Stimulated activated CD8-positive, alpha-beta memory T cell treated with anti-CD3 and anti-CD28 coated beads, Interleukin-7, amount 100 ng/mL, for 4 hours (primary cell): ENCODE measurements around the gene ABHD1.
"Not testable (repeated sequence)": the region's sequence is repeated elsewhere in the genome, so short reads cannot be mapped to it uniquely, and the experiment has no call there.

Source experiments
- DNase-seq, 2 donors: peaks; one replicate each; pipeline ENCODE4 v3.0.0-alpha.2; 2020; ENCODE audit warnings: low read depth in 2 of 2

The ABHD1 gene

DNA sequence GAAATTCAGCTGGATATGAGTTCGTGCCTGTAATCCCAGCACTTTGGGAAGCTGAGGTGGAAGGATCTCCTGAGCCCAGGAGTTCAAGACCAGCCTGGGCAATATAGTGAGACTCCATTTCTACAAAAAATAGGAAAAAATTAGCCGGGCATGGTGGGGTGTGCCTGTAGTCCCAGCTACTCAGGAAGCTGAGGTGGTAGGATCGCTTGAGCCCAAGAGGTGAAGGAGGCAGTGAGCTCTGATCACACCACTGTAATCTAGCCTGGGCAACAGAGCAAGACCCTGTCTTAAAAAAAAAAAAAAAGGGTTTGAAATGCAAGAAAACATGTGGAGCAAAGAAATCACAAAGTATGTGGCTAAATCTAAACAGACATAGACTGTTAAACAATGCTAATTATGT lies 14.5 kb upstream of the ABHD1 start:
- no peak for DNase-seq

DNA sequence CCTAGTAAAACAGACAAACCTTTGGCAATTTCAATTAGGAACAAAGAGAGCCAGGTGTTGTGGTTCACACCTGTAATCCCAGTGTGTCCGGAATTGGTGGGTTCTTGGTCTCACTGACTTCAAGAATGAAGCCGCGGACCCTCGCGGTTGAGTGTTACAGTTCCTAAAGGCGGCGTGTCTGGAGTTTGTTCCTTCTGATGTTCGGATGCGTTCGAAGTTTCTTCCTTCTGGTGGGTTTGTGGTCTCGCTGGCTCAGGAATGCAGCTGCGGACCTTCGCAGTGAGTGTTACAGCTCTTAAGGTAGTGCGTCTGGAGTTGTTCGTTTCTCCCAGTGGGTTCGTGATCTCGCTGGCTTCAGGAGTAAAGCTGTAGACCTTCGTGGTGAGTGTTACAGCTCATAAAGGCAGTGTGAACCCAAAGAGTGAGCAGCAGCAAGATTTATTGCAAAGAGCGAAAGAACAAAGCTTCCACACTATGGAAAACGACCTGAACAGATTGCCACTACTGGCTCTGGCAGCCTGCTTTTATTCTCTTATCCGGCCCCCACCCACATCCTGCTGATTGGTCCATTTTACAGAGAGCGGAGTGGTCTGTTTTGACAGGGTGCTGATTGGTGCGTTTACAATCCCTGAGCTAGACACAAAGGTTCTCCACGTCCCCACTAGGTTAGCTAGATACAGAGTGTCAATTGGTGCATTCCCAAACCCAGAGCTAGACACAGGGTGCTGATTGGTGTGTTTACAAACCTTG lies 12.8 kb upstream of the ABHD1 start:
- DNase-seq = not testable (repeated sequence)

DNA sequence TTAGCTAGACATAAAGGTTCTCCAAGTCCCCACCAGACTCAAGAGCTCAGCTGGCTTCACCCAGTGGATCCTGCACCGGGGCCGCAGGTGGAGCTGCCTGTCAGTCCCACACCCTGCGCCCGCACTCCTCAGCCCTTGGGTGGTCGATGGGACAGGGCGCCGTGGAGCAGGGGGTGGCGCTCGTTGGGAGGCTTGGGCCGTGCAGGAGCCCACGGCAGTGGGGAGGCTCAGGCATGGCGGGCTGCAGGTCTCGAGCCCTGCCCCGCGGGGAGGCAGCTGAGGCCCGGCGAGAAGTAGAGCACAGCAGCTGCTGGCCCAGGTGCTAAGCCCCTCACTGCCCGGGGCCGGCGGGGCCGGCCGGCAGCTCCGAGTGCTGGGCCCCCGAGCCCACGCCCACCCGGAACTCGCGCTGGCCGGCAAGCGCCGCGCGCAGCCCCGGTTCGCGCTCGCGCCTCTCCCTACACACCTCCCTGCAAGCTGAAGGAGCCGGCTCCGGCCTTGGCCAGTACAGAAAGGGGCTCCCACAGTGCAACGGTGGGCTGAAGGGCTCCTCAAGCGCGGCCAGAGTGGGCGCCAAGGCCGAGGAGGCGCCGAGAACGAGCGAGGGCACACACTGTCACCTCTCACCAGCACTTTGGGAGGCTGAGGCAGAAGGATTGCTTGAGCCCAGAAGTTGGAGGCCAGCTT lies 12.1 kb upstream of the ABHD1 start:
- not testable (repeated sequence) for DNase-seq

DNA sequence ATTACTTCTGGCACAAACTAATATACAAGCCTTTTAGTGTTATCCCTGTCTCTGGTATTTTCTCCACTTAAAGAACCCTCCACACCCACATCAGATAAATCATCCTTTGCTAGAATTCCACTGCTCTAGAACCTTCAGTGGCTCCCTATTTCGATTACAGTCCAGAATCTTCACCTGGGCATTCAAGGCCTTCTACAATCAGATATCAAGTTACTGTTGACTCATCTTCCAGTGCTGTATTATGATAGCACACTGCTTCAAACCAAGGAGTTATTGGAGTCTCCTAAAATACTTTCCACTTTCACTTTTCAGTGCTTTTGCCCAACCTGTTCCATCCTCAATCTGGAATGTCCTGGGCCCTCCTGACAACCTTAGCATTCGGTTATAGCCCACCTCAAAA lies 8.1 kb upstream of the ABHD1 start:
- no peak for DNase-seq

DNA sequence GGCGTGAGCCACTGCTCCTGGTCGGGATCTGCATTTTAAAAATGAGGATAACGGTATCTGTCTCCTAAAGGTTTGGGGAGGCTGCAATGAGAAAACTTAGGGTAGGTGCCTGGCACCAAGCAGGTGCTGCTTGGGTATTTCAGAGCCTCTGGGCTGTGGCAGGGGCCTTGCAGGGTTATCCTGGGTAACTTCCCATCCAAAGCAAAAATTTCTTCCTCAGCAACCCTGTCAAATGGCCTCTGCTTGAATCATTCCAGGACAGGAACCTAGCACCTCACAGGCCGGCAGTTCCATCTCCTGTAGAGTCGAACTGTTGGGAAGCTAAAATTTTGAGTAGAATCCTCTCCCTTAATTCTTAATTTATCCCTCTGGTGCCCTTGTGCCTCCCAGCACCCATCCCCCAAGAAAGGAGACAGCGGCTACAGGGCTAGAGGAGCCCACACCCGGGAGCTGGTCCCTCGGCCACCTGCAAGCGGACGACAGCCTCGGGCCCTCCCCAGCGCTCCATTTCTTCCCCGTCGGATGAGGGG lies 5.6 kb upstream of the ABHD1 start:
- DNase-seq = no peak

DNA sequence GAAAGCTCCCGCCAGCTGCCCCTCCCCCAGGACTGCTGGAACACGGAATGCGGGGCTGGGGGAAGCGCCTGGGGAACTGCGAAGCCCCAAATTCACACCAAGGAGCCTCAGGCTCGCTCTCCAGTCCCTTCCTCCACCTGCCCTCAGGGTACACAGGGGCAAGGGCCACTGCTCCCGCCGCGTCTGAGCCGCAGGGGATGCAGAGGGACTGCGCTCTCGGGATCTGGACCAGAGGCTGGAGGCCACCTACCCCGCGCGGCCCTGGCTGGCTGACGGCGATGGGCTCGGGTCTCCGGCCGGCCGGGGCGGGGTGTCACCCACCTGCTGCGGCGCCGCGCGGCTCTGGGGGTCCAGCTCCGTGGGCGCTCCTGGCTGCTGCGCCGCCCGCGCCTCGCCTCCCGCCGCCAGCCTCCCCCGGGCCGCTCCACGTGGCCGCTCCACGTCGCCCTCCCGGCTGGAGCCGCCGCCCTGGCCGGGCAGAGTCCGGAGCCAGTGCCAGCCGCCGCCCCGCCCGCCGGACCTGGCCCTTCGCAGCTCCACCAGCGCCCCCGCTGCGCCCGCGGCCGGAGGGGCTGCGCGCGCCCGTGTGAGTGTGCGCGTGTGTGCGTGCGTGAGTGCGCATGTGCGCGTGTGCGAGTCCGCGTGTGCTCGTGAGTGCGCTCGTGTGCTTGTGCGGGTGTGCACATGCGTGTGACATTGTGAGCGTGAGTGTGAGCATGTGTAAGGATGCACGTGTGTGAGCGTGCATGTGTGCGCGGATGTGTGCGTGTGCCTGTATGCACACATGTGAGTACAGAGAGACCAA lies 4.9 kb upstream of the ABHD1 start, which contains the start of gene CGREF1:
TSS of gene CGREF1 (minus strand) at position 604 of the 805 bp plus-strand sequence. CDS start 14,762 bp downstream, outside the sequence.
- no peak for DNase-seq

DNA sequence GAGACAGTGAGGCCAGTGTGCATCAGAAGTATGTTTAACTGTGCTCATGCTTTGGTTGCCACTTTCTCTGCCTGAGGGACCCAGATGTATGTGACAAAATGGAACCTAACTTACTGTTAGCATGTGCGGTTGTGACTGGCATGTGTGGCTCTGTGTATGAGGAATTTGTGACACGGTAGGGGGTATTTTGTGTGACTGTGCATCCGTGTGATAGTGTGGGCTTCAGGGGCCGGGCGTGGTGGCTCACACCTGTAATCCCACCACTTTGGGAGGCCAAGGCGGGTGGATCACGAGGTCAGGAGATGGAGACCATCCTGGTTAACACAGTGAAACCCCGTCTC lies 4.3 kb upstream of the ABHD1 start:
- not testable (repeated sequence) for DNase-seq

DNA sequence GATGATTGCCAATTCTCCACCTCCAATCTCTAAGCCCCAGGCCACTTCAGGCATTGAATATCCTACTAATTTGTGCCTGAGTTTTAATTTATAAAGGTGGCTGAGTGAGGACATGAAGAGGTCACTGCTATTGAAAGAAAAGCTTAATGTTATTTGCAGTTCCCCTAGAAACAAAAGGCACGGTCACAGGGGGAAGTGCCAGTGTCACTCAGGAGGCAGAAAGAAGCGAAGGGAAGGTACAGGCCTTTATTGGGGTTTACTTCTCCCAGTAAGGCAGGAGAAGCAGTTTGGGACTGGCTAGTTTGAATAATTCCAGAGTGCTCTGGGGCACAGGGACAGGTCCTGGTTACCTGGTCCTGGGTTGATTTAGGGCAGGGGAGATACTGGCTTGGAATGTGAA lies 1.7 kb upstream of the ABHD1 start:
- DNase-seq = no peak

DNA sequence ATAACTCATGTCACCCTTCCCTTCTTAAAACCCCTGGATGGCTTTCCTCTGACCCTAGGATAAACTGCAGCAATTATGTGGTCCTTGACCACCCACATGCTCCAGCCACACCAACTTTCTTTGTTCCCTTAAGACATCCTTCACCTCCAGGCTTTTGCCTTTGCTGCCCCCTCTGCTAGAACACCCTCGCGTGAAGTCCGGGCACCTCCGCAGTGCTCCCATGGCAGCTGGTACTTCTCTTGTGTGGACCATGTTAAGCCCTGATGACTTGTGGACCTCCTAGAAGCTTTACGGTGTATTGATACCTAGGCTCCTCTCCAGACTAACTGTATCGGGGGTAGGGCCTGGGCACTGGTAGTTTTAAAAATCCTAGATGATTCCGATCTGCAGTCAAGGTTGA lies 824 bp upstream of the ABHD1 start:
- no peak for DNase-seq

DNA sequence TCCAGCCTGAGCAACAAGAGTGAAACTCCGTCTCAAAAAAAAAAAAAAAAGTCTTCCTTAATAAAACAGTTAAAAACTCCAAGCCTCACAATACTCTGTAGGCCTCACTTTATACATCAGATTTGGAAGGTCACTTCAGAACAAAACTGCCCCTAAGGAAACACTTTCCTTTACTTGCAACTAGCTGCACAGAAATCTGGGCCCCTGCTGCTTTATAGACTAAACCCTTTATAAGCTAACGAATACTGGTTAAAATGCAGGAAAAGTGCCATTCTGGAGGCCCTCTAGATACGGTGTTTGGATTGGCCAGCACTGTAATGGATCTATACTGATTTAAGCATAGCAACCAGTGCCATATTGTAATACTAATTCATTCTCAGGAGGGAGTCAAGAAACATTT lies 1.5 kb downstream of the ABHD1 start:
- DNase-seq = no peak

DNA sequence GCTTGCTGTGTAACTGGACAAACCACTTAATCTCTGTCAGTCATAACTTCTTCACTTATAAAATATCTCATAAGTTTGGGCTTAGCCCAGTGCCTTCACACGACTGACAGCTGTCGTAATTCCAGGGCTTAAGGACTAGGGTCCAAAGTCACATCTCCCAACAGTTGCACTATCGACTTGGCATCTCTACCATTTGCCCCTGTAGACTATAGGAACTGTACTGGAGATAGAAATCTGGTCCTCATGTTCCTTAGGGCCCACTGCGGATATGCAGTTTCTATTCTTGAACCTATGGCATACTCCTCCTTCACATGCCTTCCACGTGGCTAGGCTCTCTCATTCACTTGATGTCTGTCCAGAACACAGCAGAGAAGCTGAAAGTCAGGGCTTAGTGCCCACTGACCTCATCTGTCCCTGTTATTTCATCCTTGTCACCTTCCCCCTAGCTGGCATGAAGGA lies 2.7 kb downstream of the ABHD1 start:
- DNase-seq = no peak

DNA sequence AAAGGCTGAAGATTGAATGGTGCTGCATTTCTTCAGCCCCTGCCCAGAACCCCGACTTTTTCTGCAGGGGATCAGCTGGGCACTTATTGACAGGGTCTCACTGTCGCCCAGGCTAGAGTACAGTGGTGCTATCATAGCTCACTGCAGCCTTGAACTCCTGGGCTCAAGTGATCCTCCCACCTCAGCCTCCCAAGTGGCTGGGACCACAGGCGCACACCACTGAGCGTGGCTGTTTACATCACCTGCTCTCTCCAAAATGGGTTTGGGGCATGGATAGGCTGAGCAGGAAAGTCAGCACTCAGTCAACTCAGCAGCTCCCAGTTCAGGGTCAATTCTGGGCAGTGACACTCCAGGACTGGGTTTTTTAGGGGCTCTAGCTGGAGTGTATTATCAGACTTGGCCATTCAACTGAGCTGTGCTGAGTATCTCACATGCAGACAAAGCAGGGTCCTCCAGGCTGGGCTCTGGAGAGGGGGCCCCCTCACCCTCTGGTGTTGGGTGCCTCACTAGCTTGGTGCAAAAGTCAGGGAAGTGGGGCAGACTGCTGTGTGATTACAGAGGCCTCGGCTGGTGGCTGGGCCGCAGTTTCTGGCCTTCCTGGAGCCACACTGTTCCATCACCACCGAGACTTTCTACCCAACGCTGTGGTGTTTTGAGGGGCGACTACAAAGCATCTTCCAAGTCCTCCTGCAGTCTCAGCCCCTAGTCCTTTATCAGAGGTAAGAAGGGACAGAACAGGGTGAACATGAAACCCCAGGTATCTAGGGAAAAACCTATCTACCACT lies 4.5 kb downstream of the ABHD1 start:
- no peak for DNase-seq

DNA sequence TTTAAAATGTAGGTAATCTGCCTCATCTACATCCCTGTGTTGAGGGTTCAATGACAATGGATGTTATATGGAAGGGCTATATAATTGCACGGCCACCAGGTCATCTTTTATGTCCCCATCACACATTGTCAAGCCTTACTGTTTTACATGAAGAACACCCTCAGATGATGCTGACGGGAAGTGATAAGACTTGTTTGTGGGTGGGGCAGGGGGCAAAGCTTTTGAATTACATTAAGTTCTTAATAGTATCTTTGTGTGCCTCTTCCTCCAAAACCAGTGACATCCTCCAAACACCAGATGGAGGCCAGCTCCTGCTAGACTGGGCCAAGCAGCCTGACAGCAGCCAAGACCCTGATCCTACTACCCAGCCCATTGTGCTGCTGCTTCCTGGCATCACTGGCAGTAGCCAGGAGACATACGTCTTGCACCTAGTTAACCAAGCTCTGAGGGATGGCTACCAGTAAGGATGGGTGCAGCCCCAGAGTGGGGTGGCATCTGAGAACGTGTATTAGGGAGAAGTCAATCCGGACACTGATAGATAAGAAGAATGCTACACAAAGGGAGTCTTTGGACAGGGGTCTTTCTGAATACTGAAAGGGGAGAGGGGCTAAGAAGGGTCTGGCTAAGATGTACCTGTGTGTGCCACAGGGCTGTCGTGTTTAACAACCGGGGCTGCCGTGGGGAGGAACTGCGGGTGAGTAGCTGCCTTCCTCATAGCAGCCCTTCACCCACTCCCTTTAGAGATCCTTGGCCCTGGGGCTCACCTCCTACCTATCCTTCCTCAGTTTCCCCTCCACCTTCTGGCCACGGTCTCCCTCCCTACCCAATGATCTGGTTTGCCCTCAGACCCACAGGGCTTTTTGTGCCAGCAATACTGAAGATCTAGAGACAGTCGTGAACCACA lies 5.3 kb downstream of the ABHD1 start:
- DNase-seq = no peak

DNA sequence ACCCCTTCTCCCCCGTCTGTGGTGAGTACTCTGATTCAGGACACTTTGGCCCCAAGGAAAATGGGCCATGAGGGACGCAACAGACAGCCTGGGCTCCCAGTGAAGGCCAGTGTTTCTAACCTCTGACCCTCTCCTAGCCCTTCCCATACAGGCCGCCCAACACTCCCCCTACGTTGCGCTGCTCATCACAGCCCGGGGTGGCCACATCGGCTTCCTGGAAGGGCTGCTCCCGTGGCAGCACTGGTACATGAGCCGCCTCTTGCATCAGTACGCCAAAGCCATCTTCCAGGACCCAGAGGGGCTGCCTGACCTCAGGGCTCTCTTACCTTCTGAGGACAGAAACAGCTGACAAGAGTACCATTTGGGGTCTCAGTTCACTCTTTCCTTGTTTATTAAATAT lies 6.8 kb downstream of the ABHD1 start:
- DNase-seq = no peak

DNA sequence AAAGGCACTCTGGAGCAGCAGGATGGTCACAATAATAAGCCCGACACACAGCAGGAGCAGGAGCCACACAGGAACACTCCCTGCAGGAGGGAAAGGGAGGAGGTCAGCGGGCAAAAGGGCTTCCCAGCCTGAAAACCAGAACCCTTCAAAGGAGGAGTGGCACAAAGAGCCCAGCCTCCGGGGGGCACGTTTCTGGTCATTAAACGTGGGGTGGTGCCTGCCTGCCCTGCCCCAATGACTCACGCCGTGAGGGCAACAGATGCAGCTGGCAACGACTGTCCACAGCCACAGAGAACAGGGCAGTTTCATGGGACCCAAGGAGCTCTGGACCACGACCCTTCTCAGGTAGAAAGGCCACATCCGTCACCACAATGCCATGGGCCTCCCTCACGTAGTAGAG lies 7.8 kb downstream of the ABHD1 start:
- no peak for DNase-seq

DNA sequence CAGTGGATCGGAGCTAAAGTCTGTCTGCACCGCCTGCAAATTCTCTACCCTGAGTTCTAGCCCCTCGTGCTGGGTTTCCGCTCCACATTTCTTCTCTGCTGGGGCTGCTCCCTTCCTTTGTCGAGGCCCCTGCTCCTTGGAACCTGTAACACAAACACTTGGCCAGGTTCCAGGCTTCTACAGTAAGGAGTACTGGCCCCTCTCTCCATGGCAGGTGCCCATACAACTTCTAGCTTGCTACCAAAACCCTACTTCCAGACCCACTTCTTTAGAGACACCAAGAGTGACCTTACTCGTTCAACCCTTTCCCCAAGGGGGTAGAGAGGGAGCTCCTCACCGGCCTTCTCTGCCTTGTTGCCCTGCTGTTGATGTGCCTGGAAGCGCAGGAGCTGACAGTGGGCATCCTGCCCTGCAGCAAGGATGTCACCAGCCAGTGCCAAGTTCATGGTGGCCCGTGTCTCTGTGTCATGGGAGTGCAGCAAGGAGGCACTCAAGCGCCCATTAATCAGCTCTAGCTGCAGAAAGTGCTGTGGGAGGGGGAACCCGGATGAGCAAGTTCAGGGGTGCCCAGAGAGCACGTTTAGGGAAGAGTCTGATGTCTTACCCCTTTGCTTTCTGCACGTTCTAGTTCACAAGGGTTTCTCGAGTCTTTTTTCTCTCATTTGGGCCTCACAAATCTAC lies 9.7 kb downstream of the ABHD1 start:
- no peak for DNase-seq

DNA sequence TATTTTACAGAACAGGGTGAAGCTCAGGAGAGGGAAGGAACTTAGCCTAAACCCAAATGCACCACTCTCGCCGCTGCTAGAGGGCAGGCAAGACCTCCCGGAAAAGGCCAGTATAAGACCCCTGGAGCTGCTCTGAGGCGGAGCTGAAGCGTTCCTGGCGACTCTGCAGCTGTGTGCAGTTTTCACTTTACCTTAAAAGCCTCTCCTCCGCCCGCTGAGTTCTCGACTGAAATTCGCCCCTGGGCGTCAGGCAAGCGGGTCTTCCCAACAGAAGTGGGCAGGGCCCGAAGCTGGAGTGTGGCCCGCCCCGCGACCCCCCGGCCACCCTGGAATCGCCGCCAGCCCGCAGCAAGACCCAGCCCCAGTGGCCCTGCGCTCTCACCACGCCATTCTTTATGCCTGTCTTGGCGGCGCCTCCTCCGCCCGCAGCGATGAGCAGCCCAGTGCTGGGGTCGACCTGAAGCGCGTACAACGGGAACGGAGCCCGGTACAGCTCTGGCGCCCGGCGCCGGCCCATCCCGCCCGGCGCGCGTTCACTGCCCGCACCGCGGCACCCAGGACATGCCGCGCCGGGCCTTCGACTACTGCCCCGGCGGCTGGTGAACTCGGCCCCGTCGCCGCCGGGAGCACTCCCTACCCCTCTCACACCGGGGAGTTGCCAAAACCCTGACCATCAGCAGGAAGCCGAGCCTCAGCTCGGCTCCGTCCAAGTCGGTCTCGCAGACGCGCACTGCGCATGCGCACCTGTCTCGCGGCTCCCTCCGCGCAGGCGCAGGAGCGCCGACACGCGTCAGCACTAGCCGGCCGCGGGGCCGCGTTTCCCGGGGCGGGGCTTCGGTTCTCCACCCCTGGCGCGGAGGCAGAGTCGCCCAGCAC lies 10.5 kb downstream of the ABHD1 start, which contains the start of gene PREB:
TSS of gene PREB (minus strand) at position 732 of the 876 bp plus-strand sequence. CDS start at position 517, 215 bp downstream.
- peak; percentile 93 to 98 for DNase-seq

DNA sequence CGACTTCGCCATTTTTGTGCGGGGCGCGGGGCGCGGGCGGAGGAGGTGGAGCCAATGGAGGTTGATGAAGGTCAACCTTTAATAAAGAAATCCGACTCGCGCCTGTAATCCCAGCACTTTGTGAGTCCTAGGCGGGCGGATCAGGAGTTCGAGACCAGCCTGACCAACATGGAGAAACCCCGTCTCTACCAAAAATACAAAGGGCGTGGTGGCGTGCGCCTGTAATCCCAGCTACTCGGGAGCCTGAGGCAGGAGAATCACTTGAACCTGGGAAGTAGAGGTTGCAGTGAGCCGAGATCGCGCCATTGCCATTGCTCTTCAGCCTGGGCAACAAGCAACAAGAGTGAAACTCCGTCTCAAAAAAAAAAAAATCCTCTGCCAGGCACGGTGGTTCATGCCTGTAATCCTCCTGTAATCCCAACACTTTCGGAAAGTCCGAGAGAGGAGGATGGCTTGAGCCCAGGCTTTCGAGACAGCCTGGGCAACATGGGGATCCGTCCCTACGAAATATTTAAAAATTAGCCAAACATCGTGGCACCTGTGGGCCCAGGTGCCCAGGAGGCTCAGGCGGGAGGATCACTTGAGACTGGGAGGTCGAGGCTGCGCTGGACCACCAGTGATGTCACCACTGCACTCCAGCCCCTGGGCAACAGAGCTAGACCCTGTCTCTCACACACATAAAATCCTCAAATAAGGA lies 11.3 kb downstream of the ABHD1 start:
- DNase-seq = no peak
